Right lobe of liver (tissue), 6 donors: ENCODE data around the gene ADCY1. TPM values are rescaled to one million over a fixed set of nuclear protein-coding genes. Genes with fewer than 3 reads are reported as not detected.

ENCODE experiments used
- ATAC-seq, 4 donors: fragments of 200-7000 bp; cut with Tn5 transposase; one replicate each; pipeline ENCODE4 v1.9.1; 2020; ENCODE audit warnings: mild to moderate bottlenecking in 4 of 4, moderate library complexity in 4 of 4
- DNase-seq, 3 donors: peaks; one replicate each; pipeline ENCODE4 v3.0.0-alpha.2; 2020
- H3K27ac ChIP-seq, 3 donors: fragments of 200-600 bp; one replicate each; pipeline ENCODE4 v1.8.0; 2022
- H3K27me3 ChIP-seq, 2 donors: fragments of 200-600 bp; one replicate each; pipeline ENCODE4 v1.8.0; 2022
- H3K36me3 ChIP-seq, 4 donors: fragments of 200-600 bp; sonication (generic) in 1 of 4; one replicate each; pipeline versions ENCODE4 v1.5.1 to v1.8.0; 2017 to 2022; ENCODE audit warnings: control low read depth in 1 of 4
- H3K4me1 ChIP-seq, 4 donors: fragments of 200-600 bp; sonication (generic) in 1 of 4; one replicate each; pipeline versions ENCODE4 v1.5.1 to v1.8.0; 2017 to 2022; ENCODE audit warnings: control low read depth in 1 of 4
- H3K4me3 ChIP-seq, 3 donors: fragments of 200-600 bp; one replicate each; pipeline ENCODE4 v1.8.0; 2022
- H3K9me3 ChIP-seq, 4 donors: fragments of 200-600 bp; sonication (generic) in 1 of 4; one replicate each; pipeline versions ENCODE4 v1.5.1 to v1.8.0; 2017 to 2022; ENCODE audit warnings: control low read depth in 1 of 4
- POLR2A ChIP-seq: fragments of 450-650 bp; IDR thresholded peaks from one replicate; pipeline ENCODE4 v1.6.1; 2017; ENCODE audit warnings: antibody characterized with exemption, mild to moderate bottlenecking
- WGBS: methylation state at CpG from one replicate; pipeline ENCODE4 v1.1.6; 2018; ENCODE audit warnings: low coverage, low lambda C conversion rate; ENCODE audit not compliant: insufficient coverage; ENCODE audit errors: missing lambda C conversion rate; 5-methylcytosine and 5-hydroxymethylcytosine counted together
- intact Hi-C, 2 donors: fragments of 100-400 bp; cut with DNase I; formaldehyde crosslinking; loops; one replicate each; pipeline versions ENCODE4 v1.11.2 to v1.14.1; 2022
- total RNA-seq, 6 experiments: library from RNA; depleted of rRNA in 2 of 6; stranded (reverse); fragments of >200 nt in 2 of 6; fragmentation: NEBNext Ultra II Directional in 3 of 6; extraction: Animal tissue kit (Norgen Biotek cat#: 25700) in 3 of 6; gene quantifications; one replicate each; pipeline versions ENCODE4 v1.1.0 to v1.2.4, GENCODE V29; 2016 to 2023
- TF ChIP-seq, protein P1 (sequence below), 4 donors: fragments of 200-600 bp in 3 of 4; fragments of 450-650 bp in 1 of 4; IDR thresholded peaks; one replicate each; pipeline versions ENCODE4 v1.5.1 to v1.8.0; 2016 to 2022; ENCODE audit warnings: antibody characterized with exemption in 4 of 4, mild to moderate bottlenecking in 2 of 4
- donor health status: DM: no; HTN: yes; CAD: no.
- donor health status: DM: no; HTN: no; CAD: no.
- donor health status: DM: no; HTN: no; CAD: no.
- donor health status: DM: no; HTN: yes; CAD: no.
- donor health status: DM: no; HTN: yes; CAD: no.

Gene ADCY1
- total RNA-seq, 6 experiments from 2014 or later: 7.2 to 17.6 (median 9.3) TPM

DNA sequence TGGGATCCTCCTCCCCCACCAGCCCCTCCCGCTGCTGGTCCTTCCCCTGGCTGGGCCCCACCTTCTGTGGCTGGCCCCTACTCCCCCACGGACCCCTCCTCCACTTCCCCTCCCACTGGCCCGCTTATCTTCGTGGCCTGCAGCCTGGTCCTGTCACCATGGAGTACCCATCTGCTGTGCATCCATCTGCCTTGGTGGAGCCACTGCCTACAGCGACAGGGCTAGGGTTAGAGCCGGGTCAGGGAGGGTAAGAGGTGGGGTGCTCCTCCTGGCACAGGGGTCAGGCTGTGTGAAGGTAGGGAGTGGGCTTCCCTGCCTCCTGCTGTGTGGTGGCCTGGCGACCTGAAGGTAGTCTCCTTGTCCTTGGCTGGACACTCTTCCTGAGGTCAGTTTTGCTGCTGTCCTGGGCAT, 5.2 kb downstream of the ADCY1 start:
- DNase-seq (no peak), ATAC-seq (no peak)
- Histone ChIP-seq H3K36me3 (no peaks in the 10 kb centered on the region), H3K4me3 (no peak overlapping the region), H3K9me3 (no peaks in the 10 kb centered on the region), H3K4me1 (peaks cover 0 to 11% (median 3%) of the 10 kb centered on the region in 4 donors), H3K27me3 (no peaks in the 10 kb centered on the region), H3K27ac (no peak overlapping the region)
- intact Hi-C loops: no loop called here
- TF ChIP-seq POLR2A: no peak
- TF ChIP-seq, protein P1, sequence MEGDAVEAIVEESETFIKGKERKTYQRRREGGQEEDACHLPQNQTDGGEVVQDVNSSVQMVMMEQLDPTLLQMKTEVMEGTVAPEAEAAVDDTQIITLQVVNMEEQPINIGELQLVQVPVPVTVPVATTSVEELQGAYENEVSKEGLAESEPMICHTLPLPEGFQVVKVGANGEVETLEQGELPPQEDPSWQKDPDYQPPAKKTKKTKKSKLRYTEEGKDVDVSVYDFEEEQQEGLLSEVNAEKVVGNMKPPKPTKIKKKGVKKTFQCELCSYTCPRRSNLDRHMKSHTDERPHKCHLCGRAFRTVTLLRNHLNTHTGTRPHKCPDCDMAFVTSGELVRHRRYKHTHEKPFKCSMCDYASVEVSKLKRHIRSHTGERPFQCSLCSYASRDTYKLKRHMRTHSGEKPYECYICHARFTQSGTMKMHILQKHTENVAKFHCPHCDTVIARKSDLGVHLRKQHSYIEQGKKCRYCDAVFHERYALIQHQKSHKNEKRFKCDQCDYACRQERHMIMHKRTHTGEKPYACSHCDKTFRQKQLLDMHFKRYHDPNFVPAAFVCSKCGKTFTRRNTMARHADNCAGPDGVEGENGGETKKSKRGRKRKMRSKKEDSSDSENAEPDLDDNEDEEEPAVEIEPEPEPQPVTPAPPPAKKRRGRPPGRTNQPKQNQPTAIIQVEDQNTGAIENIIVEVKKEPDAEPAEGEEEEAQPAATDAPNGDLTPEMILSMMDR (IDR thresholded peaks at IDR 0.05): no peak
- WGBS: 21% methylated on average over 2 of the region's 7 CpGs

DNA sequence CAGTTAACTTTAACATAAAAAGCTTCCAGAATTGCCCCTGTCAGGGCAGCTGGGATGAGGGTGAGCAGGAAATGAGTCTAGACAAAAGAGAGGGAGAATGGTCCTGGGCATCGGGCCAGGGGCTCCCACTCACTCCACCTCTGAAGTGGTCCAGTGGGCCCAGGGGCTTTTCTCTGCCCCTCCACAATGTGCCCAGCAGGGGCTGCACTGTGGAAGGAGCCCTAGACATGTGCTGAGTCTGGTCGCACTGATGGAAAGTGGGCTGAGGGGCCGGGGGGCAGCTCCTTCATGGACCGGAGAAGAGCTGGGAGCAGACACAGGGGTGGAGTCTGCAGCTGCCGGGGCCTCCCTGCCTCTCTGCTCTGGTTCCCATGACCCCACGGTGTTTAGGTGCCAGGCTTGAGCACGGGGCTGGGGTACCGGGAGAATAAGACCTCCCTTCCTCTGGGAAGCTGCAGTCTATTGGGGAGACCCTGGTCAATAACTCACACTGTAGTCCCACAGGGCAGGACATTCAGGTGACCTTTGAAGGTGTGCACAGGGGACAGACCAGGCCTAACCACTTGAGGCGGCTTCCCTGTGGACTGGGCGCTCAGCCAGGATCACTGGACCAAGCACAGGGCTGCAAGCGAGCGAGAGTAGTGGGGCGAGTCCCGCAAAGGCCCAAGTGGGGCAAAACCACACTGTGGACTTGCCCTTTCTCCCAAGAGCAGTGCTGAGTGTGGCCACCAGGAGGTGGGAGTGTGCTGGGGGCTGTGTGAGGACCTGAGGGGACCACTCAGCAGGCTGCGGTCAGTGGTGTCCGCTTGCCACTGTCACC, 6.1 kb downstream of the ADCY1 start:
- H3K4me3 ChIP-seq: no peak overlapping the region
- TF ChIP-seq, protein P1 (IDR thresholded peaks at IDR 0.05): peak in 1 of 4 donors; percentile 12
- TF ChIP-seq POLR2A: no peak
- no peak overlapping the region for H3K27ac ChIP-seq
- H3K9me3 ChIP-seq: no peaks in the 10 kb centered on the region
- no peak for ATAC-seq
- WGBS: 83% methylated on average over 1 of the region's 16 CpGs
- no peak for DNase-seq
- H3K36me3 ChIP-seq: no peaks in the 10 kb centered on the region
- peaks cover 0 to 3% (median under 1%) of the 10 kb centered on the region in 4 donors for H3K4me1 ChIP-seq
- no peaks in the 10 kb centered on the region for H3K27me3 ChIP-seq
- intact Hi-C loops: no loop called here

DNA sequence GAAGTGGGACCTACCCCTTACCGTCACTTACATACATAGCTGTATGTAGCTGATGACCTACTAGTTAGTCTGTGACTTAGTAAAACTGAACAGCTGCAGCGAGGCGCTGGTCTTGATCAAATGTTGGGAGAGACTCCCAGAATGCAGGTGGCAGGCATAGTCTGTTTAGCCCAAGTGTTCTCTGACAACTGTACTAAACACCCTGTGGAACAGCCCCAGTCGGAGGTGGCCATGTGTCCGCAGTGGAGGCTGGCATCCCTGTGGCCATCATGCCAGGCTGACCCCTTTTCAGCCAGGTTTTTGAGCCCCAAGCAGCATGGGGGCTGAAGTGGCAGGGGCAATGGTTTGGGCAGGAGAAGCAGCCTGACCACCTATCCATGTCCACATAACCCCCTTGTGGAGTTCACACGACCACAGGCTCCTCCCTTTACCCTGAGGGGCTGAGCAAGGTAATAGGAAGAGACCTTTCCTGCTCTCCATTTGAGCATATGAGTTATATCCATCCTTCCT, 7.2 kb downstream of the ADCY1 start:
- WGBS: 90% methylated on average over 2 of the region's 6 CpGs
- ATAC-seq (no peak), DNase-seq (peak in 1 of 3 donors; percentile 15)
- intact Hi-C loops: no loop called here
- Histone ChIP-seq H3K9me3 (no peaks in the 10 kb centered on the region), H3K27ac (no peak overlapping the region), H3K4me3 (no peak overlapping the region), H3K4me1 (no peaks in the 10 kb centered on the region), H3K27me3 (no peaks in the 10 kb centered on the region), H3K36me3 (no peaks in the 10 kb centered on the region)
- TF ChIP-seq, protein P1 (IDR thresholded peaks at IDR 0.05): no peak
- TF ChIP-seq POLR2A: no peak

DNA sequence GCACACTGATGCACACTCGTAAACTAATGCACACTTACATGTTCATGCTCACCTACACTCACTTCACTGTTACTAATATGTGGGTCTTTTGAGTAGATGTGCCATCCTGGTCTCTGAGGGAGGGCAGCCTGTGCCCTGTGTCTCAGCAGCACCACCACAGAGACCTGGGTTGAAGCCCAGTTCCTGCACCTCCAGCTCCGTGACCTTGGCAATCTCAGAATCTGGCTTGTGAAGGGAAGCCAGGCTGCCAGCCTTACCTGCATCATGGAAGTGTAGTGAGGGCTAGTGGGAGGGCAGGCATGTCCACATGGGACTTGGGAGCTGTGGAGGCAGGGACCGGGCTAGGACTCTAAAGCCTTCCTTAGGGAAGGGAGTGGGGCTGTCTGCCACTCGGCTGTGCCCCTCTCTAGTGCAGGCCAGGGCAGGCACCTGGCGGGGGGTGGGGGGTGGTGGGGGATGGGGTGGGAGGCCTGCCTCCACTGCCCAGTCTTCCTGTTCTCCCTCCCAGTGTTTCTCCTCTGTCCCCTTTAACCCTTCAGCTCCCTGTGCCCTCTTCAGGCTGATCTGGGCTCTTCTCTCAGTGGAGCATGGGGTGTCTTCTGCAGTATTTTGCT, 8.1 kb downstream of the ADCY1 start:
- H3K4me3 ChIP-seq: no peak overlapping the region
- H3K4me1 ChIP-seq: no peaks in the 10 kb centered on the region
- intact Hi-C loops: no loop called here
- H3K27me3 ChIP-seq: no peaks in the 10 kb centered on the region
- H3K9me3 ChIP-seq: no peaks in the 10 kb centered on the region
- H3K36me3 ChIP-seq: no peaks in the 10 kb centered on the region
- TF ChIP-seq, protein P1 (IDR thresholded peaks at IDR 0.05): no peak
- no peak for TF ChIP-seq POLR2A
- ATAC-seq (no peak), DNase-seq (peak in 1 of 3 donors; percentile 23)
- no peak overlapping the region for H3K27ac ChIP-seq
- 50% methylated on average over 2 of the region's 5 CpGs for WGBS
